ENCODE data around the gene FBXO48.

DNA sequence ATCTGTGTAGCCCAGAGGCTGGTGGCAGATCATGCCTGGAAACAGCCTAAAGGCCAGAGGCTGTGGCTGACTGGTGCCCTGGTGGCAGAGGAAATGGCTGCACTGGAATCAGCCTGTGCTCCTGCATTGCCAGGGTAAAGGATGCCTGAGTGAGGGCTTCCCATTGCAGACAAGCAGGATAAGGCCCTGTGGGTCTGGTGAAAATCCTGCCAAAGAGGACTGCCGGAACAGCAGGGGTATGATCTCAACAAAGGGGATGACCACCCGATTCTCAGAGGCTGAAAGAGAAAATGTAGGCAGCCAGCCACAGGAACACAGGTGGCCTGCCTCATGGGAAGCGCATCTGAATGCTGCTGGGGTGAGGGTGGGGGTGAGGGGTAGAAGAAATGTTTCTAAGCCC is 48.2 kb downstream of the FBXO48 start:
- TF ChIP-seq, protein P1, sequence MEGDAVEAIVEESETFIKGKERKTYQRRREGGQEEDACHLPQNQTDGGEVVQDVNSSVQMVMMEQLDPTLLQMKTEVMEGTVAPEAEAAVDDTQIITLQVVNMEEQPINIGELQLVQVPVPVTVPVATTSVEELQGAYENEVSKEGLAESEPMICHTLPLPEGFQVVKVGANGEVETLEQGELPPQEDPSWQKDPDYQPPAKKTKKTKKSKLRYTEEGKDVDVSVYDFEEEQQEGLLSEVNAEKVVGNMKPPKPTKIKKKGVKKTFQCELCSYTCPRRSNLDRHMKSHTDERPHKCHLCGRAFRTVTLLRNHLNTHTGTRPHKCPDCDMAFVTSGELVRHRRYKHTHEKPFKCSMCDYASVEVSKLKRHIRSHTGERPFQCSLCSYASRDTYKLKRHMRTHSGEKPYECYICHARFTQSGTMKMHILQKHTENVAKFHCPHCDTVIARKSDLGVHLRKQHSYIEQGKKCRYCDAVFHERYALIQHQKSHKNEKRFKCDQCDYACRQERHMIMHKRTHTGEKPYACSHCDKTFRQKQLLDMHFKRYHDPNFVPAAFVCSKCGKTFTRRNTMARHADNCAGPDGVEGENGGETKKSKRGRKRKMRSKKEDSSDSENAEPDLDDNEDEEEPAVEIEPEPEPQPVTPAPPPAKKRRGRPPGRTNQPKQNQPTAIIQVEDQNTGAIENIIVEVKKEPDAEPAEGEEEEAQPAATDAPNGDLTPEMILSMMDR (IDR thresholded peaks at IDR 0.05), result no peak
- TF ChIP-seq POLR2A (IDR thresholded peaks at IDR 0.05), result no peak

Data from right lobe of liver (tissue), 4 donors.